Endodermal cell (in vitro differentiated cells): Measurements from ENCODE around the gene TMEM164. TPM values are rescaled to one million over a fixed set of nuclear protein-coding genes. Genes with fewer than 3 reads are reported as not detected.

ENCODE experiments used
- DNase-seq: peaks from one replicate; pipeline ENCODE4 v3.0.0-alpha.2; 2017
- H3K27ac ChIP-seq: 2 replicates; pipeline ENCODE4 v1.5.1; 2013; ENCODE audit warnings: mild to moderate bottlenecking, low read depth, low read length, moderate library complexity
- H3K27me3 ChIP-seq: 2 replicates; pipeline ENCODE4 v1.6.1; 2013; ENCODE audit warnings: mild to moderate bottlenecking, low read length, moderate library complexity; ENCODE audit not compliant: insufficient read depth, control insufficient read depth, poor library complexity, severe bottlenecking
- H3K36me3 ChIP-seq: 2 replicates; pipeline ENCODE4 v1.7.0; 2013; ENCODE audit warnings: mild to moderate bottlenecking, low read length, moderate library complexity; ENCODE audit not compliant: control insufficient read depth, insufficient read depth
- H3K4me1 ChIP-seq: one replicate; pipeline ENCODE4 v1.7.0; 2013; ENCODE audit warnings: low read length; ENCODE audit not compliant: control insufficient read depth, insufficient read depth
- H3K4me3 ChIP-seq: 2 replicates; pipeline ENCODE4 v1.5.1; 2013; ENCODE audit warnings: mild to moderate bottlenecking, low read length, moderate library complexity
- H3K9ac ChIP-seq: 2 replicates; pipeline ENCODE4 v1.6.1; 2013; ENCODE audit warnings: mild to moderate bottlenecking, low read length, moderate library complexity; ENCODE audit not compliant: poor library complexity, severe bottlenecking; ENCODE audit errors: extremely low read depth
- H3K9me3 ChIP-seq: 2 replicates; pipeline ENCODE4 v1.6.1; 2013; ENCODE audit warnings: mild to moderate bottlenecking, low read length, moderate library complexity; ENCODE audit not compliant: control insufficient read depth
- H3K27ac Mint-ChIP-seq: 2 replicates; pipeline ENCODE4 v1.8.0; 2020; ENCODE audit warnings: mixed read lengths
- H3K27me3 Mint-ChIP-seq: 2 replicates; pipeline ENCODE4 v1.8.0; 2021; ENCODE audit warnings: mild to moderate bottlenecking, mixed read lengths; ENCODE audit not compliant: insufficient read depth
- H3K36me3 Mint-ChIP-seq: 2 replicates; pipeline ENCODE4 v1.8.0; 2020; ENCODE audit warnings: low read depth, mixed read lengths
- H3K4me1 Mint-ChIP-seq: 2 replicates; pipeline ENCODE4 v1.8.0; 2020; ENCODE audit warnings: mixed read lengths
- H3K4me3 Mint-ChIP-seq: 2 replicates; pipeline ENCODE4 v1.8.0; 2020; ENCODE audit warnings: mild to moderate bottlenecking, moderate library complexity, mixed read lengths
- H3K9me3 Mint-ChIP-seq: 2 replicates; pipeline ENCODE4 v1.8.0; 2020; ENCODE audit warnings: mild to moderate bottlenecking, mixed read lengths
- WGBS, 2 experiments: methylation state at CpG; one replicate each; pipeline versions ENCODE4 v1.1.5 to v1.1.7; 2013; ENCODE audit warnings: missing lambda C conversion rate in 2 of 2, mixed read lengths in 1 of 2; ENCODE audit not compliant: insufficient coverage in 1 of 2, insufficient read length in 1 of 2; 5-methylcytosine and 5-hydroxymethylcytosine counted together
- total RNA-seq, 2 donors: library from RNA; stranded (reverse); fragmentation: NEBNext Ultra II Directional in 1 of 2; extraction: Animal tissue kit (Norgen Biotek cat#: 25700) in 1 of 2; gene quantifications; 2 replicates in 1 of 2; 3 replicates in 1 of 2; pipeline ENCODE4 v1.2.1, GENCODE V29; 2021
- TF ChIP-seq, protein P1 (sequence below): fragments of 200-600 bp; sonication (generic); conservative IDR thresholded peaks from 2 replicates; pipeline ENCODE4 v1.5.0; 2021; ENCODE audit warnings: antibody characterized with exemption, mild to moderate bottlenecking

The TMEM164 gene
- total RNA-seq, 2 donors from 2014 or later: 30.4 to 50.7 TPM

DNA sequence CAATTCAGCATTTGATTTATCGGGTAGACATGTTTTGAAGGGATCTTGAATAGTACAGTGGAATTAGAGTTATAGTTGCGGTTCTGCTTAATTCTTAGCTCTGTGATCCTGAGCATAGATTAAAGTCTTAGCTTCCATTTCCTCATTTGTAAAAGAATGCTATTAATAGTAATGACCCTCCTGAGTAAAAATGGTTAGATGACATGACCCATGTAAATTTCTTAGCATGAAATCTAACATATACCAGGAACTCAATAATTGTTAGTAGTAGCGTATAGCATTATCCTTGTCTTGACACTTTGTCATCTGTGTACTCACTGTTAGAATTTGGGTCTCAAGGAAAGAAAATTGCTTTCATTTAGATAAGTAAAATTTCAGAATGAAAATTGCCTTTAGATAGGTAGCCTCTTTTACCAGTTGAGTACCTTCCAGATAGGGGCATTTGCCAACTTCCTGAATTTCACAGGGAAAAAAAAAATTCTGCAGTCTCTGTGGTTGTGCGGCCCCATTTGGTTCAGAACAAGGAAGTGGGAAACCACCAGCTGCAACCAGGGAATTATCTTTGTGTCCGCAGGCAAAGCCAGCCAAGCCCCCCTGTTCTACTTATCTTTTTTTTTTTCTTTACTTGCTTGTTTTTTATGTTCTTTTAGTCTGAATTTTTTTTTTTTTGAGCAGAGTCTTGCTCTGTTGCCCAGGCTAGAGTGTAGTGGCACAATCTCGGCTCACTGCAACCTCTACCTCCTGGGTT is 86.9 kb downstream of the TMEM164 start:
- Mint-ChIP-seq H3K27ac (no peak overlapping the region), H3K4me3 (no peak overlapping the region), H3K36me3 (peaks cover 19% of the 10 kb centered on the region), H3K4me1 (peaks cover 21% of the 10 kb centered on the region), H3K9me3 (peaks cover 13% of the 10 kb centered on the region), H3K27me3 (no peaks in the 10 kb centered on the region)
- no peak overlapping the region for H3K27ac ChIP-seq
- H3K27me3 ChIP-seq: no peaks in the 10 kb centered on the region
- no peak overlapping the region for H3K4me3 ChIP-seq
- TF ChIP-seq, protein P1, sequence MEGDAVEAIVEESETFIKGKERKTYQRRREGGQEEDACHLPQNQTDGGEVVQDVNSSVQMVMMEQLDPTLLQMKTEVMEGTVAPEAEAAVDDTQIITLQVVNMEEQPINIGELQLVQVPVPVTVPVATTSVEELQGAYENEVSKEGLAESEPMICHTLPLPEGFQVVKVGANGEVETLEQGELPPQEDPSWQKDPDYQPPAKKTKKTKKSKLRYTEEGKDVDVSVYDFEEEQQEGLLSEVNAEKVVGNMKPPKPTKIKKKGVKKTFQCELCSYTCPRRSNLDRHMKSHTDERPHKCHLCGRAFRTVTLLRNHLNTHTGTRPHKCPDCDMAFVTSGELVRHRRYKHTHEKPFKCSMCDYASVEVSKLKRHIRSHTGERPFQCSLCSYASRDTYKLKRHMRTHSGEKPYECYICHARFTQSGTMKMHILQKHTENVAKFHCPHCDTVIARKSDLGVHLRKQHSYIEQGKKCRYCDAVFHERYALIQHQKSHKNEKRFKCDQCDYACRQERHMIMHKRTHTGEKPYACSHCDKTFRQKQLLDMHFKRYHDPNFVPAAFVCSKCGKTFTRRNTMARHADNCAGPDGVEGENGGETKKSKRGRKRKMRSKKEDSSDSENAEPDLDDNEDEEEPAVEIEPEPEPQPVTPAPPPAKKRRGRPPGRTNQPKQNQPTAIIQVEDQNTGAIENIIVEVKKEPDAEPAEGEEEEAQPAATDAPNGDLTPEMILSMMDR: no peak
- H3K9me3 ChIP-seq: no peaks in the 10 kb centered on the region
- H3K4me1 ChIP-seq: no peaks in the 10 kb centered on the region
- no peaks in the 10 kb centered on the region for H3K36me3 ChIP-seq
- 98% methylated on average over 6 of the region's 6 CpGs; no CpG with 5 or more reads in 1 of the 2 experiments for WGBS, 2 experiments
- no peak overlapping the region for H3K9ac ChIP-seq
- no peak for DNase-seq

DNA sequence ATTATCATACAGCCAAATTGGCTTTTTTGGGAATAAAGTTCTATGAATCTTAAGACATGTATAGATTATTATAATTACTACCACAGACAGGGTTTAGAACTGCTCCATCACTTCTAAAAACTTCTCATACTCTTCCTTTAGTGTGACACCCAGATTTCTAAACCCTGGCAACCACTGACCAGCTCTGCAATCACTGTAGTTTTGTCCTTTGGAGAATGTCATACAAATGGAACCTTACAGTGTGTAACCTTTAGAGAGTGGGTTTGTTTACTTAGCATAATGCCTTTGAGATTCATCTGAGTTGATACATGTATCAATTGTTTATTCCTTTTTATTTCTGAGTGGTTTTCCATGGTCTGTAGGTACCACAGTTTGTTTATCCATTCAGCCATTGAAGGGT is 95.0 kb downstream of the TMEM164 start:
- H3K4me3 Mint-ChIP-seq: no peak overlapping the region
- Histone ChIP-seq H3K9me3 (no peaks in the 10 kb centered on the region), H3K36me3 (no peaks in the 10 kb centered on the region), H3K27ac (no peak overlapping the region), H3K27me3 (no peaks in the 10 kb centered on the region), H3K4me3 (no peak overlapping the region), H3K9ac (no peak overlapping the region), H3K4me1 (no peaks in the 10 kb centered on the region)
- peaks cover 29% of the 10 kb centered on the region for H3K36me3 Mint-ChIP-seq
- DNase-seq: no peak
- H3K9me3 Mint-ChIP-seq: peaks cover 12% of the 10 kb centered on the region
- TF ChIP-seq, protein P1: no peak
- H3K4me1 Mint-ChIP-seq: no peaks in the 10 kb centered on the region
- H3K27me3 Mint-ChIP-seq: no peaks in the 10 kb centered on the region
- no peak overlapping the region for H3K27ac Mint-ChIP-seq

DNA sequence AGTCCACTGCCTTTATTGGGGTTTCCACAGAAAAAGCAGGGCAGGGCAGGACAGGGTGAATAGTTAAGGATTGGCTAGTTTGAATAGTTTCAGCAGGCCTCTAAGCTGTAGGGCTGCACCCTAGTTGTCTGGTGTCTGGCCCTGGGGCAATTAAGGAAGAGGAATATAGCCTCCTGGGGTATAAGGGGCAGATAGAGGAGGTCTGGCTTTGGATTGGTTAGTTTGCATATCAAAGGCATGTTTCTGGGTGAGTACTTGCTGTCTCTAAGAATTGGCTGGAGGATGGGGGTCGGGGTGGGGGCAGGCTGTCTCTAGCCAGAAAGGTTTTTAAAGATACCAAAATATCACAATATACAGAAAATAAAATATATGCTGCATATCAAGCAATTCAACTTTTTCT is 100.4 kb downstream of the TMEM164 start:
- H3K9ac ChIP-seq: no peak overlapping the region
- no peak overlapping the region for H3K4me3 Mint-ChIP-seq
- peaks cover 4% of the 10 kb centered on the region for H3K4me1 Mint-ChIP-seq
- no peak overlapping the region for H3K27ac Mint-ChIP-seq
- no peak overlapping the region for H3K4me3 ChIP-seq
- no peaks in the 10 kb centered on the region for H3K36me3 ChIP-seq
- WGBS, 2 experiments: no CpG with 5 or more reads among the region's 1 CpG
- TF ChIP-seq, protein P1: no peak
- H3K27me3 ChIP-seq: no peaks in the 10 kb centered on the region
- DNase-seq: no peak
- H3K9me3 Mint-ChIP-seq: no peaks in the 10 kb centered on the region
- H3K36me3 Mint-ChIP-seq: peaks cover 3% of the 10 kb centered on the region
- H3K27me3 Mint-ChIP-seq: peaks cover 2% of the 10 kb centered on the region
- H3K4me1 ChIP-seq: no peaks in the 10 kb centered on the region
- H3K9me3 ChIP-seq: no peaks in the 10 kb centered on the region
- H3K27ac ChIP-seq: no peak overlapping the region
